ENCODE data around the gene C8G. TPM values are rescaled to one million over a fixed set of nuclear protein-coding genes. Genes with fewer than 3 reads are reported as not detected.

The C8G gene
- total and polyA plus RNA-seq, 2 donors (not counting 1 experiment from before 2014, with no cell fraction given): 1.7 to 2.8 TPM

- intact Hi-C loops (cut with micrococcal nuclease): no loop called here
- Mint-ChIP-seq H3K4me3 (no peak overlapping the region), H3K9me3 (ENCODE audit: insufficient read depth) (no peaks in the 10 kb centered on the region), H3K4me1 (peaks cover 14% of the 10 kb centered on the region), H3K27me3 (no peaks in the 10 kb centered on the region), H3K27ac (no peak overlapping the region)
- ChIA-PET CTCF (interaction anchor here (0.9 to 2.7 kb wide), 3 partner anchors 79 to 140 kb away, joined by 3 to 39 read pairs (median 3); no protein-coding TSS in a partner anchor), POLR2A (interaction anchor here (0.6 kb wide), 1 partner anchor 19 kb away, joined by 5 read pairs; no protein-coding TSS in a partner anchor)
- 91% methylated on average over 23 of the region's 27 CpGs for WGBS (ENCODE audit: insufficient coverage)
- Histone ChIP-seq H3K36me3 (replicated peaks in 1 of 2; ENCODE audit: control extremely low read depth in 1 of 2, control insufficient read depth in 1 of 2, extremely low read depth in 1 of 2, insufficient read depth in 2 of 2, low read length in 1 of 2) (peaks cover 0 to 17% of the 10 kb centered on the region in 2 experiments), H3K4me3 (ENCODE audit: control extremely low read depth in 1 of 5, extremely low read depth in 1 of 5, insufficient read depth in 1 of 5, low read depth in 2 of 5, low read length in 4 of 5) (no peak overlapping the region), H3K4me2 (replicated peaks; ENCODE audit: low read depth, low read length, poor library complexity, severe bottlenecking) (no peak overlapping the region), H4K20me1 (ENCODE audit: control insufficient read depth, insufficient read depth, low read length, poor library complexity, severe bottlenecking) (peaks cover 27% of the 10 kb centered on the region), H3K27ac (ENCODE audit: low read length in 2 of 2) (no peak overlapping the region), H3K9ac (ENCODE audit: low read length) (no peak overlapping the region), H3K4me1 (ENCODE audit: control insufficient read depth in 2 of 2, insufficient read depth in 2 of 2, low read length in 2 of 2) (peaks cover 16 to 30% of the 10 kb centered on the region in 2 donors), H3K27me3 (replicated peaks in 1 of 4; ENCODE audit: control extremely low read depth in 1 of 4, control insufficient read depth in 3 of 4, insufficient read depth in 4 of 4, low read length in 3 of 4) (no peaks in the 10 kb centered on the region), H3K79me2 (ENCODE audit: control insufficient read depth, insufficient read depth, low read length) (peaks cover 22% of the 10 kb centered on the region), H2AFZ (ENCODE audit: insufficient read depth, low read depth, low read length, poor library complexity, severe bottlenecking) (no peak overlapping the region), H3K9me3 (ENCODE audit: control extremely low read depth in 1 of 3, control insufficient read depth in 2 of 3, insufficient read depth in 1 of 3, low read length in 2 of 3) (no peaks in the 10 kb centered on the region)
- TF ChIP-seq CTCF (IDR thresholded peaks at IDR 0.05) (no peak), EZH2 (IDR thresholded peaks at IDR 0.05; ENCODE audit: borderline replicate concordance, insufficient read depth, low read depth, low read length, poor library complexity, severe bottlenecking) (no peak)
- no peak for ATAC-seq (ENCODE audit: low read depth)
- DNase-seq: no peak
Observed at GRCh38 chr9:136946228-136947027, 1.4 kb downstream of the C8G start.

Data from B cell (primary cell).